Muscle of leg (tissue), 11 donors: ENCODE measurements around the gene PTPN7. TPM values are rescaled to one million over a fixed set of nuclear protein-coding genes. Genes with fewer than 3 reads are reported as not detected.

ENCODE experiments used
- DNase-seq: peaks from one replicate; pipeline ENCODE4 v3.0.0; 2013
- H3K27ac ChIP-seq: one replicate; pipeline ENCODE4 v1.5.1; 2013; ENCODE audit warnings: mild to moderate bottlenecking, low read length, control low read depth
- H3K27me3 ChIP-seq: one replicate; pipeline ENCODE4 v1.6.1; 2013; ENCODE audit warnings: low read length; ENCODE audit not compliant: control insufficient read depth, insufficient read depth
- H3K36me3 ChIP-seq: one replicate; pipeline ENCODE4 v1.6.1; 2013; ENCODE audit warnings: low read length; ENCODE audit not compliant: control insufficient read depth, insufficient read depth
- H3K4me1 ChIP-seq: one replicate; pipeline ENCODE4 v1.6.1; 2013; ENCODE audit warnings: low read length; ENCODE audit not compliant: control insufficient read depth, insufficient read depth
- H3K4me3 ChIP-seq: one replicate; pipeline ENCODE4 v1.5.1; 2013; ENCODE audit warnings: low read length, control low read depth
- H3K9me3 ChIP-seq: replicated peaks from 2 replicates; pipeline ENCODE4 v1.6.1; 2013; ENCODE audit warnings: low read depth, low read length; ENCODE audit not compliant: control insufficient read depth
- WGBS: methylation state at CpG from one replicate; pipeline ENCODE4 v1.1.5; 2013; ENCODE audit warnings: missing lambda C conversion rate; ENCODE audit not compliant: insufficient coverage; 5-methylcytosine and 5-hydroxymethylcytosine counted together
- polyA plus RNA-seq, 8 donors: library from polyadenylated mRNA; unstranded; fragments of 120-200 nt; gene quantifications; one replicate each; pipeline versions ENCODE4 v1.2.1 to v1.2.3, GENCODE V29; 2013; ENCODE audit warnings: inconsistent platforms in 1 of 8, low replicate concordance in 1 of 8; ENCODE audit not compliant: insufficient read length in 8 of 8, insufficient read depth in 1 of 8
- total RNA-seq: library from RNA; stranded (reverse); fragments of 120-200 nt; gene quantifications from one replicate; pipeline ENCODE4 v1.2.4, GENCODE V29; 2013

The PTPN7 gene
- total and polyA plus RNA-seq, 9 donors: 0.44 to 1.1 (median 0.60) TPM

- no peak for DNase-seq
- Histone ChIP-seq H3K9me3 (no peaks in the 10 kb centered on the region), H3K27me3 (no peaks in the 10 kb centered on the region), H3K4me1 (peaks cover 2% of the 10 kb centered on the region), H3K36me3 (no peaks in the 10 kb centered on the region), H3K27ac (no peak overlapping the region), H3K4me3 (no peak overlapping the region)
- 59% methylated on average over 4 of the region's 5 CpGs for WGBS
Measured at GRCh38 chr1:202107321-202107761, 53.1 kb downstream of the PTPN7 start.

DNA sequence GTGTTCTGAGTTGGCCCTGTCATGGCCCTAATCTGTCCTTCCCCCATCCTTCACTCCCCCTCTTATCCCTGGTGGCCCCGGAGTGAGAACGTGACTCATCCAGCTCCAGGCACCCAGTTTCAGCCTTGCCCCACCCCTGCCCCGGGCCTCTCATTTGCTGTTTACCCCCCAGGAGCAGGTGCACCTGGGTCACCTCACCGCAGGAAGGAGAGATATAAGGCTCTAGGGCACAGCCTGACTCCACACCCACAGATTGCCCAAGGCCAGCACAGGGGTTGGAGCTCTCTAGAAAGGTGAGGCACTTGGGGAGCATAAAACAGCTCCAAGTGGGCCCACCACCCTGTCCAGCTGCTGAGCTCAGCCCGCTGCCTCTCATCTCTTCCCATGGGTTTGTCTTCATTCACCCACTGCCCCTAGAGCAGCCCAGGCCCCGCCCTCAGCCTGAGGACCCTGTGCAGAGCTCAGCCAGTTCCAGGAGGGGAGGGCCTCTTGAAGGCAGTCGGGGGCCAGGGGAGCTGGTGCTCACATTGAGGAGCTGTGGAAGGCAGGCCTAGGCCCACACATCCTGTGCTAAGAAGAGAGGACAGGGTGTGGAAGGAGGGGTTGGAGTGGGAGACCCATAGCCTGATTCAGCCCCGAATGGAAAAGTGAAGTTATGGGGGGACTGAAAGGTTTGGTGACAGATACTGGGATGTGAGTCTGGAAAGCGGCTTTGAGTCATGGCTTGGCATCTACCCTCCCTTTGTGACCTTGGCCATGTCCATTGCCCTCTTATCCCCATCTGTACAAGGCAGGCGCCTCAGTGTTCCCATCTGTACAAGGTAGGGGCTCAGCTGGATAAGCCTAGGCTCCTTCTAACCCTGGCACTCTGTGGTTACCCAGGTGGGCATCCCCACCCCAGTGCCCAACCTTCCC is 53.8 kb downstream of the PTPN7 start:
- DNase-seq: no peak
- no peak overlapping the region for H3K27ac ChIP-seq
- WGBS: 74% methylated on average over 8 of the region's 10 CpGs
- peaks cover 2% of the 10 kb centered on the region for H3K4me1 ChIP-seq
- no peak overlapping the region for H3K4me3 ChIP-seq
- no peaks in the 10 kb centered on the region for H3K9me3 ChIP-seq
- H3K27me3 ChIP-seq: no peaks in the 10 kb centered on the region
- no peaks in the 10 kb centered on the region for H3K36me3 ChIP-seq

DNA sequence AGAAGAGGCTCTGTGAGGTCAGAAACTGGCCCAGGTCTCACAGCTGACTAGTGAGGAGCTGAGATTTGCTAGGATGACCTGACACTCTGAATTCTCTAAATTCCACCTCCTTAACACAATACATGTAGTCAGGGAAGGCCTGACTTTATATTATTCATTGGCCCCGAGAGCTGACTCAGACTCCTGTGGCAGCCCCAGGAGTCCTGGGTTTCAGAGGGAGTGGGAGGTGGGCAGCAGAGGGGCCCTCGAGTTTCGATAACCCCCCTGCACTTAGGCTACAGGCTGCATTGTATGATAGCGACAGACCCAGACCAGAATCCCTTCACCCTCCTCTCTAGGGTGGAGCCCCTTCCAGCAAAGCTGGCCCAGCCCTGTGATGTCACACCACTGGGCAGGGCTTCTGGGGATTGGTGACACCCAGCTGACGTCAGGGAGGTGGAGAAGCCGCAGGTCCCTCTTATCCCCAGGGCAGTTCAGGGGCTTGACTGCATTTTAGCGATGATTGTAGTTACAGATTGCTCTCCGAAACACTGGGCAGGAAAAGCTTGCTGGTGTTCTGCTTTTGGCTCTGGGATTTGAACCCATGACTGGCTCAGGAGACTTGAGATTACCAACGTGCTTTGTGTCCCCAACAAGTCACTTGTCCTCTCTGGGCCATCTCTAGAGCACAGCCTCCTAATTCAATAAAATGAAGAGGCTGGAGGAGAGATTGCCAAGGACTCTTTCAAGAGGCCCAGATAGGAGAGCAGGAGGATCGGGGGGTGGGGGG is 54.6 kb downstream of the PTPN7 start:
- no peak overlapping the region for H3K27ac ChIP-seq
- H3K36me3 ChIP-seq: no peaks in the 10 kb centered on the region
- no peak for DNase-seq
- H3K9me3 ChIP-seq: no peaks in the 10 kb centered on the region
- H3K4me1 ChIP-seq: peaks cover 2% of the 10 kb centered on the region
- no peaks in the 10 kb centered on the region for H3K27me3 ChIP-seq
- H3K4me3 ChIP-seq: no peak overlapping the region
- 27% methylated on average over 4 of the region's 10 CpGs for WGBS

DNA sequence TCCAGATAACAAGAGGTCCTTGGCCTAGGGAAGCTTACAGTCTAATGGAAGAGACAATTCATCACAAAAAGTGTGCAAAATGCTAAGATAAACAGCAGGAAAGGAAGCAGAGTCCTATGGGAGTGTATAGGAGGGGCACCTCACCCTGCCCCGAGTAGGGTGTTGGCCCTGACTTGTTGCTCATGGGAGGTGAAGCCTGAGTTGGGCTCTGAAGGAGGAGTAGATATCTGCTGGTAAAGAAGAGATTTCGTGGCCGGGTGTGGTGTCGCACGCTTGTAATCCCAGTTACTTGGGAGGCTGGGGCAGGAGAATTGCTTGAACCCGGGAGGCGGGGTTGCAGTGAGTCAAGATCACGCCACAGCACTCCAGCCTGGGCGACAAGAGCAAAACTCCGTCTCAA is 56.3 kb downstream of the PTPN7 start:
- peaks cover 2% of the 10 kb centered on the region for H3K4me1 ChIP-seq
- H3K27ac ChIP-seq: no peak overlapping the region
- WGBS: 85% methylated on average over 7 of the region's 10 CpGs
- DNase-seq: no peak
- no peaks in the 10 kb centered on the region for H3K27me3 ChIP-seq
- no peaks in the 10 kb centered on the region for H3K9me3 ChIP-seq
- H3K36me3 ChIP-seq: no peaks in the 10 kb centered on the region
- H3K4me3 ChIP-seq: no peak overlapping the region

- no peaks in the 10 kb centered on the region for H3K4me1 ChIP-seq
- no peak overlapping the region for H3K4me3 ChIP-seq
- no peak overlapping the region for H3K27ac ChIP-seq
- H3K36me3 ChIP-seq: no peaks in the 10 kb centered on the region
- no peak for DNase-seq
- 37% methylated on average over 1 of the region's 4 CpGs for WGBS
- H3K27me3 ChIP-seq: no peaks in the 10 kb centered on the region
- H3K9me3 ChIP-seq: no peaks in the 10 kb centered on the region
Measured at GRCh38 chr1:202101184-202101583, 59.2 kb downstream of the PTPN7 start.

Other genes starting within 250 kb of the PTPN7 start
- gene LMOD1, start 214.1 kb downstream of the PTPN7 start, total RNA-seq: 48.3 TPM
- 10 to 100 TPM; 14.0 to 57.6 (median 40.4) TPM for gene LMOD1, start 214.1 kb downstream of the PTPN7 start, polyA plus RNA-seq
- gene TIMM17A, start 205.1 kb downstream of the PTPN7 start, total RNA-seq: 31.3 TPM
- gene TIMM17A, start 205.1 kb downstream of the PTPN7 start, polyA plus RNA-seq: 10 to 100 TPM; 33.6 to 44.9 (median 37.0) TPM
- gene RNPEP, start 178.0 kb downstream of the PTPN7 start, total RNA-seq: 15.3 TPM
- 10 to 100 TPM; 18.1 to 29.9 (median 21.3) TPM for gene RNPEP, start 178.0 kb downstream of the PTPN7 start, polyA plus RNA-seq
- gene ELF3, start 150.0 kb downstream of the PTPN7 start, total RNA-seq: 0.35 TPM
- 10 to 100 TPM in 1 of 8 donors, 1 to 10 TPM in 2, under 1 TPM in 4, not detected in 1; 0.19 to 13.8 (median 0.60) TPM for gene ELF3, start 150.0 kb downstream of the PTPN7 start, polyA plus RNA-seq
- gene GPR37L1, start 37.7 kb downstream of the PTPN7 start, total RNA-seq: 0.04 TPM
- under 1 TPM; 0.02 to 0.34 (median 0.07) TPM for gene GPR37L1, start 37.7 kb downstream of the PTPN7 start, polyA plus RNA-seq
- gene ARL8A, start 15.9 kb downstream of the PTPN7 start, total RNA-seq: 27.4 TPM
- gene ARL8A, start 15.9 kb downstream of the PTPN7 start, polyA plus RNA-seq: 10 to 100 TPM; 34.2 to 41.9 (median 39.1) TPM
- gene LGR6, start 33.2 kb upstream of the PTPN7 start, total RNA-seq: 0.09 TPM
- 1 to 10 TPM in 1 of 8 donors, under 1 TPM in 7; 0.20 to 4.2 (median 0.34) TPM for gene LGR6, start 33.2 kb upstream of the PTPN7 start, polyA plus RNA-seq
- 18.7 TPM for gene UBE2T, start 181.3 kb upstream of the PTPN7 start, total RNA-seq
- gene UBE2T, start 181.3 kb upstream of the PTPN7 start, polyA plus RNA-seq: 10 to 100 TPM; 20.4 to 27.0 (median 25.1) TPM
- gene PPP1R12B, start 188.1 kb upstream of the PTPN7 start, total RNA-seq: 81.8 TPM
- gene PPP1R12B, start 188.1 kb upstream of the PTPN7 start, polyA plus RNA-seq: 10 to 100 TPM; 49.8 to 81.4 (median 68.7) TPM